Transverse colon (tissue), 4 donors: ENCODE data around the gene SRSF5. TPM values are rescaled to one million over a fixed set of nuclear protein-coding genes. Genes with fewer than 3 reads are reported as not detected.

Experiments used
- DNase-seq: peaks from one replicate; pipeline ENCODE4 v3.0.0-alpha.2; 2019
- H3K27ac ChIP-seq, 4 donors: fragments of 200-600 bp; sonication (generic); 2 replicates each; pipeline ENCODE4 v1.5.1; 2016 to 2018; ENCODE audit warnings: inconsistent platforms in 4 of 4
- H3K27me3 ChIP-seq: fragments of 200-600 bp; sonication (generic); 2 replicates; pipeline ENCODE4 v1.5.1; 2017; ENCODE audit warnings: inconsistent platforms
- H3K36me3 ChIP-seq, 4 donors: fragments of 200-600 bp; sonication (generic); 2 replicates each; pipeline ENCODE4 v1.5.1; 2017 to 2019; ENCODE audit warnings: inconsistent platforms in 4 of 4
- H3K4me1 ChIP-seq, 4 donors: fragments of 200-600 bp; sonication (generic); 2 replicates each; pipeline ENCODE4 v1.5.1; 2017 to 2020; ENCODE audit warnings: inconsistent platforms in 4 of 4
- H3K4me3 ChIP-seq, 4 donors: fragments of 200-600 bp; sonication (generic); 1 replicate in 1 of 4; 2 replicates in 3 of 4; pipeline versions ENCODE4 v1.5.1 to v1.6.1; 2017 to 2019; ENCODE audit warnings: inconsistent platforms in 4 of 4
- H3K9me3 ChIP-seq, 2 donors: fragments of 200-600 bp; sonication (generic); 2 replicates each; pipeline ENCODE4 v1.5.1; 2017 to 2019; ENCODE audit warnings: inconsistent platforms in 2 of 2
- CTCF ChIP-seq, 5 experiments: fragments of 200-600 bp in 3 of 5; fragments of 450-650 bp in 2 of 5; sonication (generic) in 3 of 5; IDR thresholded peaks; 1 replicate in 2 of 5; 2 replicates in 3 of 5; pipeline ENCODE4 v1.5.1; 2016 to 2017; ENCODE audit warnings: antibody characterized with exemption in 5 of 5, inconsistent platforms in 3 of 5, mild to moderate bottlenecking in 2 of 5, moderate library complexity in 1 of 5
- EP300 ChIP-seq: sonication (generic); formaldehyde crosslinking; IDR thresholded peaks from one replicate; pipeline ENCODE4 v1.6.1; 2017; ENCODE audit warnings: antibody characterized with exemption, low read depth
- POLR2A ChIP-seq: fragments of 450-650 bp; IDR thresholded peaks from one replicate; pipeline ENCODE4 v1.6.1; 2016; ENCODE audit warnings: antibody characterized with exemption, mild to moderate bottlenecking, moderate library complexity
- POLR2AphosphoS5 ChIP-seq, 3 donors: sonication (generic); formaldehyde crosslinking; IDR thresholded peaks; one replicate each; pipeline ENCODE4 v1.6.1; 2016; ENCODE audit warnings: antibody characterized with exemption in 3 of 3
- WGBS, 2 donors: methylation state at CpG; one replicate each; pipeline ENCODE4 v1.1.5; 2018; ENCODE audit warnings: low coverage in 1 of 2; 5-methylcytosine and 5-hydroxymethylcytosine counted together
- in situ Hi-C, 4 donors: fragments of 200-750 bp; cut with MboI; loops; one replicate each; pipeline versions ENCODE4 v1.15.0 to v1.15.1; 2017; ENCODE audit warnings: low sequenced_read_pairs in 3 of 4, low pct_ligation_motif_present in 1 of 4, low pct_unique_long_range_greater_than_20kb in 1 of 4
- intact Hi-C: fragments of 100-400 bp; cut with DNase I; formaldehyde crosslinking; loops from one replicate; pipeline ENCODE4 v1.15.1; 2023; ENCODE audit warnings: low total_unique reads
- total RNA-seq, 4 donors: library from RNA; depleted of rRNA; stranded (reverse); fragments of >200 nt; gene quantifications; one replicate each; pipeline ENCODE4 v1.1.0, GENCODE V29; 2016

The SRSF5 gene
- total RNA-seq, 4 donors from 2014 or later, result 255 to 557 (median 471) TPM

- no peak overlapping the region for H3K27ac ChIP-seq
- no peak for DNase-seq
- no peaks in the 10 kb centered on the region for H3K36me3 ChIP-seq
- no peak overlapping the region for H3K4me3 ChIP-seq
- TF ChIP-seq POLR2AphosphoS5 (IDR thresholded peaks at IDR 0.05) (no peak), EP300 (no peak), CTCF (IDR thresholded peaks at IDR 0.05) (no peak), POLR2A (no peak)
- H3K9me3 ChIP-seq, result no peaks in the 10 kb centered on the region
- H3K4me1 ChIP-seq, result no peaks in the 10 kb centered on the region
- intact Hi-C loops, result no loop called here
- in situ Hi-C loops, result no loop called here
- H3K27me3 ChIP-seq, result no peaks in the 10 kb centered on the region
Observed at GRCh38 chr14:69789118-69789640, 22.2 kb downstream of the SRSF5 start.

- in situ Hi-C loops (no loop called here), intact Hi-C loops (no loop called here)
- peaks cover 0 to 8% (median 2%) of the 10 kb centered on the region in 4 donors for H3K4me1 ChIP-seq
- TF ChIP-seq POLR2A (no peak), EP300 (no peak), CTCF (IDR thresholded peaks at IDR 0.05) (no peak), POLR2AphosphoS5 (IDR thresholded peaks at IDR 0.05) (no peak)
- WGBS, 2 donors, result 94% methylated on average over 5 to 7 of the region's 7 CpGs
- no peak overlapping the region for H3K4me3 ChIP-seq
- no peaks in the 10 kb centered on the region for H3K36me3 ChIP-seq
- no peak for DNase-seq
- H3K27me3 ChIP-seq, result no peaks in the 10 kb centered on the region
- no peaks in the 10 kb centered on the region for H3K9me3 ChIP-seq
- H3K27ac ChIP-seq, result no peak overlapping the region
Observed at GRCh38 chr14:69792887-69793421, 26.0 kb downstream of the SRSF5 start.

- H3K36me3 ChIP-seq, result no peaks in the 10 kb centered on the region
- H3K27me3 ChIP-seq, result no peaks in the 10 kb centered on the region
- intact Hi-C loops, result no loop called here
- WGBS, 2 donors, result 84% methylated on average over 3 of the region's 3 CpGs; no CpG with 5 or more reads in 1 of the 2 donors
- TF ChIP-seq POLR2A, result no peak
- TF ChIP-seq EP300, result no peak
- TF ChIP-seq POLR2AphosphoS5 (IDR thresholded peaks at IDR 0.05), result no peak
- TF ChIP-seq CTCF (IDR thresholded peaks at IDR 0.05), result no peak
- H3K27ac ChIP-seq, result no peak overlapping the region
- no peak for DNase-seq
- in situ Hi-C loops, result no loop called here
- no peaks in the 10 kb centered on the region for H3K9me3 ChIP-seq
- peaks cover 0 to 9% (median 2%) of the 10 kb centered on the region in 4 donors for H3K4me1 ChIP-seq
- no peak overlapping the region for H3K4me3 ChIP-seq
Observed at GRCh38 chr14:69794791-69795190, 27.8 kb downstream of the SRSF5 start.

- no peak overlapping the region for H3K27ac ChIP-seq
- no peak for DNase-seq
- no peaks in the 10 kb centered on the region for H3K9me3 ChIP-seq
- H3K4me1 ChIP-seq, result peaks cover 0 to 9% (median 2%) of the 10 kb centered on the region in 4 donors
- intact Hi-C loops (no loop called here), in situ Hi-C loops (no loop called here)
- H3K27me3 ChIP-seq, result no peaks in the 10 kb centered on the region
- H3K4me3 ChIP-seq, result no peak overlapping the region
- 57 to 82% methylated on average over 1 to 4 of the region's 4 CpGs for whole genome bisulfite sequencing, 2 donors
- TF ChIP-seq EP300 (no peak), POLR2AphosphoS5 (IDR thresholded peaks at IDR 0.05) (no peak), POLR2A (no peak), CTCF (IDR thresholded peaks at IDR 0.05) (no peak)
- no peaks in the 10 kb centered on the region for H3K36me3 ChIP-seq
Observed at GRCh38 chr14:69795691-69796090, 28.7 kb downstream of the SRSF5 start.
